Measurements from ENCODE around the gene OAT. TPM values are rescaled to one million over a fixed set of nuclear protein-coding genes. Genes with fewer than 3 reads are reported as not detected.
A peak's percentile ranks its signal among the peaks of the same experiment; 100 is the strongest.

OAT gene
- total RNA-seq, 1 donor from 2014 or later = 119 TPM

DNA sequence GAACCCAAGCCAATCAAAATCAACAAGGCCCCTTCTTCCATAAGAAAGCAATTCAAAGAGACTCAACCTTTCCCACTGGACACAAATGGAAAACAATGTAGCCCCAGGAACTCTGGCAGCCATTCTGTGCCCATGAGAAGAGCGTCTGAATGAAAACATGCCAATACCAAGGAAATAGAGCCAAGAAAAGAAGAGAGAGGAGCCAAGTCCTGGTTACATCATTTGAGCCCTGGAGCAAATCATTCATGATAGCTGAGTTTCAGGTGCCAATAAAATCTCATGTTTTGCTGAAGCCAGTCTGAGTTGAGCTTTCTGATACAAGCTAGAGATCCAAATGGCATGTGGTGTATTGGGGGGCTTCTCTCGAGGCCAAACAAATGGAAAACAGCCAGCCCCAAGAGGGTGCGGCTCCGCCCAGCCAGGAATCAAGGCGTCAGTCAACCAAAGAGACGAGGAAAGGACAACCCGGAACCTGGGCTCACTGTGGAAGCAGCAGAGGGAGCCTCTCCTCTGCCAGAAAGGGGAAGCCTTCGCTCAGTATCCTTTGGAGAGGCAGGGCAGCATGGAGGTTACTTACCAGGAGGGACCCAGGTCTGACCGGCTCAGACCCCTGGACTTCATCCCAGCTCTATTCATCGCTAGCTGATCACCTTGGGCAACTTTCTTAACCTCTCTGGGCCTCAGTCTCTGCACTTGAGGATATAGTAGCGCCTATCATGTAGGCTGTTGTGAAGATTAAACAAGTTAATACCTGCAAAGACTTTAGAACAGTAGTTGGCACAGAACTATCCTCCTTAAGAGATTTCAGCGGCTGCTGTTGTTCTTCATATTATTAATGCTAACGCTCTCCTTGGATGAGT lies 61.8 kb downstream of the OAT start:
- no peak overlapping the region for H3K9ac ChIP-seq (ENCODE audit: low read length)
- TF ChIP-seq EZH2 (IDR thresholded peaks at IDR 0.05; ENCODE audit: insufficient read depth, low read length) = no peak
- no peak for TF ChIP-seq CTCF (IDR thresholded peaks at IDR 0.05; ENCODE audit: insufficient read depth, low read depth, low read length)
- H4K20me1 ChIP-seq (ENCODE audit: insufficient read depth, low read length) = no peaks in the 10 kb centered on the region
- no peak overlapping the region for H3K27ac ChIP-seq (ENCODE audit: low read depth, low read length)
- no peaks in the 10 kb centered on the region for H3K4me1 ChIP-seq (ENCODE audit: insufficient read depth, low read length)
- H3K27ac Mint-ChIP-seq (ENCODE audit: unreplicated experiment) = no peak overlapping the region
- no peaks in the 10 kb centered on the region for H3K9me3 ChIP-seq (ENCODE audit: insufficient read depth, low read depth, low read length)
- DNase-seq (ENCODE audit: low read depth) (no peak), FAIRE-seq (no peak)
- H3K4me3 ChIP-seq (ENCODE audit: insufficient read depth, low read depth, low read length) = no peak overlapping the region
- no peaks in the 10 kb centered on the region for H3K27me3 ChIP-seq (ENCODE audit: insufficient read depth, low read length)
- no peaks in the 10 kb centered on the region for H3K36me3 Mint-ChIP-seq (ENCODE audit: low read depth, unreplicated experiment)
- H3K9me3 Mint-ChIP-seq (ENCODE audit: unreplicated experiment) = peaks cover 5% of the 10 kb centered on the region
- no peak overlapping the region for H2AFZ ChIP-seq (ENCODE audit: low read depth, low read length)
- H3K4me2 ChIP-seq (ENCODE audit: low read length) = no peak overlapping the region
- no peaks in the 10 kb centered on the region for H3K79me2 ChIP-seq (ENCODE audit: insufficient read depth, low read length)
- no peaks in the 10 kb centered on the region for H3K4me1 Mint-ChIP-seq (ENCODE audit: low read depth, unreplicated experiment)
- no peak overlapping the region for H3K4me3 Mint-ChIP-seq (ENCODE audit: unreplicated experiment)
- no peaks in the 10 kb centered on the region for H3K36me3 ChIP-seq (ENCODE audit: insufficient read depth, low read length)
- H3K27me3 Mint-ChIP-seq (ENCODE audit: low read depth, unreplicated experiment) = peaks cover 23% of the 10 kb centered on the region

GRCh38 chr10:124354411-124355382 lies 64.0 kb downstream of the OAT start:
- no peak overlapping the region for H3K27ac ChIP-seq (ENCODE audit: low read depth, low read length)
- H3K27ac Mint-ChIP-seq (ENCODE audit: unreplicated experiment) = no peak overlapping the region
- peak overlapping the region; percentile 49 for H3K4me3 ChIP-seq (ENCODE audit: insufficient read depth, low read depth, low read length)
- H3K9me3 ChIP-seq (ENCODE audit: insufficient read depth, low read depth, low read length) = no peaks in the 10 kb centered on the region
- TF ChIP-seq EZH2 (IDR thresholded peaks at IDR 0.05; ENCODE audit: insufficient read depth, low read length) = no peak
- TF ChIP-seq CTCF (IDR thresholded peaks at IDR 0.05; ENCODE audit: insufficient read depth, low read depth, low read length) = no peak
- H3K9me3 Mint-ChIP-seq (ENCODE audit: unreplicated experiment) = peaks cover 5% of the 10 kb centered on the region
- H2AFZ ChIP-seq (ENCODE audit: low read depth, low read length) = peak overlapping the region; percentile 67
- H3K4me1 Mint-ChIP-seq (ENCODE audit: low read depth, unreplicated experiment) = no peaks in the 10 kb centered on the region
- H3K4me1 ChIP-seq (ENCODE audit: insufficient read depth, low read length) = no peaks in the 10 kb centered on the region
- H3K79me2 ChIP-seq (ENCODE audit: insufficient read depth, low read length) = no peaks in the 10 kb centered on the region
- H3K36me3 Mint-ChIP-seq (ENCODE audit: low read depth, unreplicated experiment) = no peaks in the 10 kb centered on the region
- DNase-seq (ENCODE audit: low read depth) = peak; percentile 39
- H3K36me3 ChIP-seq (ENCODE audit: insufficient read depth, low read length) = no peaks in the 10 kb centered on the region
- H3K27me3 Mint-ChIP-seq (ENCODE audit: low read depth, unreplicated experiment) = peaks cover 33% of the 10 kb centered on the region
- no peak for FAIRE-seq
- peak overlapping the region; percentile 83 for H3K4me2 ChIP-seq (ENCODE audit: low read length)
- H3K27me3 ChIP-seq (ENCODE audit: insufficient read depth, low read length) = no peaks in the 10 kb centered on the region
- no peak overlapping the region for H3K4me3 Mint-ChIP-seq (ENCODE audit: unreplicated experiment)
- peak overlapping the region; percentile 65 for H3K9ac ChIP-seq (ENCODE audit: low read length)
- no peaks in the 10 kb centered on the region for H4K20me1 ChIP-seq (ENCODE audit: insufficient read depth, low read length)
